AG20443 (cell line): Measurements from ENCODE around the gene TBC1D2B.
A peak's percentile ranks its signal among the peaks of the same experiment; 100 is the strongest.
"Not testable (repeated sequence)": the region's sequence is repeated elsewhere in the genome, so short reads cannot be mapped to it uniquely, and the experiment has no call there.

ENCODE experiments used
- DNase-seq: peaks from one replicate; pipeline ENCODE4 v3.0.0; 2012; ENCODE audit warnings: low spot score, mixed read lengths

TBC1D2B gene

GRCh38 chr15:77974416-77975331 lies 102.8 kb downstream of the TBC1D2B start:
- no peak for DNase-seq

GRCh38 chr15:77974098-77974414 lies 103.5 kb downstream of the TBC1D2B start:
- peak; percentile 79 for DNase-seq

- not testable (repeated sequence) for DNase-seq
Observed at GRCh38 chr15:77973273-77974097, 104.0 kb downstream of the TBC1D2B start.

GRCh38 chr15:77972706-77973105 lies 104.8 kb downstream of the TBC1D2B start:
- DNase-seq: not testable (repeated sequence)

GRCh38 chr15:77971875-77972274 lies 105.6 kb downstream of the TBC1D2B start:
- not testable (repeated sequence) for DNase-seq

- not testable (repeated sequence) for DNase-seq
Observed at GRCh38 chr15:77970813-77971360, 106.6 kb downstream of the TBC1D2B start.

GRCh38 chr15:77969055-77969454 lies 108.5 kb downstream of the TBC1D2B start:
- no peak for DNase-seq

- DNase-seq: no peak
Observed at GRCh38 chr15:77967798-77968197, 109.7 kb downstream of the TBC1D2B start.

- DNase-seq: not testable (repeated sequence)
Observed at GRCh38 chr15:77967235-77967615, 110.3 kb downstream of the TBC1D2B start.

GRCh38 chr15:77966540-77967234 lies 110.8 kb downstream of the TBC1D2B start:
- peak; percentile 80 for DNase-seq

GRCh38 chr15:77964193-77964592 lies 113.3 kb downstream of the TBC1D2B start:
- no peak for DNase-seq

- peak; percentile 91 for DNase-seq
Observed at GRCh38 chr15:77959432-77959879, 118.1 kb downstream of the TBC1D2B start.

GRCh38 chr15:77958716-77959431 lies 118.6 kb downstream of the TBC1D2B start:
- DNase-seq: not testable (repeated sequence)

GRCh38 chr15:77958021-77958420 lies 119.5 kb downstream of the TBC1D2B start:
- DNase-seq: not testable (repeated sequence)

GRCh38 chr15:77953926-77954325 lies 123.6 kb downstream of the TBC1D2B start:
- not testable (repeated sequence) for DNase-seq

GRCh38 chr15:77952928-77953446 lies 124.5 kb downstream of the TBC1D2B start:
- DNase-seq: not testable (repeated sequence)

GRCh38 chr15:77951105-77951786 lies 126.3 kb downstream of the TBC1D2B start:
- DNase-seq: not testable (repeated sequence)

GRCh38 chr15:77950470-77950869 lies 127.0 kb downstream of the TBC1D2B start:
- DNase-seq: not testable (repeated sequence)

- no peak for DNase-seq
Observed at GRCh38 chr15:77945566-77945965, 131.9 kb downstream of the TBC1D2B start.
